Activated CD4-positive, alpha-beta T cell treated with anti-CD3 and anti-CD28 coated beads, Interleukin-2, Interleukin-6, amounts not matched to agents 100 ng/mL and 50 ng/mL, durations not matched to agents 16 hours and 8 hours (primary cell): ENCODE measurements around the gene COX20.
A peak's percentile ranks its signal among the peaks of the same experiment; 100 is the strongest.
"Not testable (repeated sequence)": the region's sequence is repeated elsewhere in the genome, so short reads cannot be mapped to it uniquely, and the experiment has no call there.

Experiments used
- DNase-seq: peaks from one replicate; pipeline ENCODE4 v3.0.0-alpha.2; 2020

Gene COX20

GRCh38 chr1:244826712-244827111, 8.7 kb upstream of the COX20 start:
- DNase-seq, result no peak

- no peak for DNase-seq
These were observed 4.8 kb upstream of the COX20 start for GRCh38 chr1:244830639-244831038.

- not testable (repeated sequence) for DNase-seq
These were observed 2.2 kb upstream of the COX20 start for GRCh38 chr1:244833260-244833659.

- peak; percentile 62 for DNase-seq
These were observed 1.5 kb upstream of the COX20 start for GRCh38 chr1:244833734-244834542.

- peak; percentile 93 for DNase-seq
These were observed 749 bp upstream of the COX20 start for GRCh38 chr1:244834543-244835275.

GRCh38 chr1:244836135-244836521, 670 bp downstream of the COX20 start:
- DNase-seq, result no peak

GRCh38 chr1:244836584-244836983, 1.1 kb downstream of the COX20 start:
- DNase-seq, result no peak

- DNase-seq, result no peak
These were observed 2.3 kb downstream of the COX20 start for GRCh38 chr1:244837597-244838258.

- no peak for DNase-seq
These were observed 4.2 kb downstream of the COX20 start for GRCh38 chr1:244839656-244840055.

- no peak for DNase-seq
These were observed 4.8 kb downstream of the COX20 start for GRCh38 chr1:244840219-244840794.

GRCh38 chr1:244841273-244841927, 5.9 kb downstream of the COX20 start:
- DNase-seq, result no peak

GRCh38 chr1:244843148-244843978, 7.9 kb downstream of the COX20 start:
- no peak for DNase-seq

GRCh38 chr1:244844155-244845121, 9.0 kb downstream of the COX20 start:
- no peak for DNase-seq

GRCh38 chr1:244846653-244847052, 11.2 kb downstream of the COX20 start:
- DNase-seq, result no peak

- no peak for DNase-seq
These were observed 13.9 kb downstream of the COX20 start for GRCh38 chr1:244849189-244849866.

- DNase-seq, result no peak
These were observed 14.8 kb downstream of the COX20 start for GRCh38 chr1:244850099-244850852.

GRCh38 chr1:244850896-244851295, 15.4 kb downstream of the COX20 start:
- DNase-seq, result no peak

- no peak for DNase-seq
These were observed 16.2 kb downstream of the COX20 start for GRCh38 chr1:244851546-244852231.

- DNase-seq, result no peak
These were observed 17.2 kb downstream of the COX20 start for GRCh38 chr1:244852694-244853093.
